Measurements from ENCODE around the gene COL4A2.

- TF ChIP-seq POLR2AphosphoS5 (IDR thresholded peaks at IDR 0.05; ENCODE audit: borderline replicate concordance, low read depth, low read length): no peak
- TF ChIP-seq EZH2 (IDR thresholded peaks at IDR 0.05): no peak
These were observed 169.1 kb downstream of the COL4A2 start for GRCh38 chr13:110476220-110476617.
